Suprapubic skin (tissue), 4 donors: ENCODE data around the gene RBMS1. TPM values are rescaled to one million over a fixed set of nuclear protein-coding genes. Genes with fewer than 3 reads are reported as not detected.

ENCODE experiments used
- DNase-seq, 2 donors: peaks; one replicate each; pipeline ENCODE4 v3.0.0-alpha.2; 2019; ENCODE audit warnings: low spot score in 2 of 2
- H3K27ac ChIP-seq: fragments of 200-600 bp; sonication (generic); one replicate; pipeline ENCODE4 v1.5.1; 2019
- H3K27me3 ChIP-seq: fragments of 200-600 bp; sonication (generic); one replicate; pipeline ENCODE4 v1.5.1; 2019
- H3K36me3 ChIP-seq: fragments of 200-600 bp; sonication (generic); one replicate; pipeline ENCODE4 v1.5.1; 2019
- H3K4me1 ChIP-seq: fragments of 200-600 bp; sonication (generic); one replicate; pipeline ENCODE4 v1.5.1; 2019
- H3K4me3 ChIP-seq: fragments of 200-600 bp; sonication (generic); one replicate; pipeline ENCODE4 v1.5.1; 2019; ENCODE audit warnings: mild to moderate bottlenecking
- H3K9me3 ChIP-seq: fragments of 200-600 bp; sonication (generic); one replicate; pipeline ENCODE4 v1.5.1; 2019
- CTCF ChIP-seq, 2 donors: fragments of 200-600 bp in 1 of 2; fragments of 450-650 bp in 1 of 2; sonication (generic) in 1 of 2; IDR thresholded peaks; one replicate each; pipeline ENCODE4 v1.5.1; 2016 to 2019; ENCODE audit warnings: antibody characterized with exemption in 2 of 2, mild to moderate bottlenecking in 1 of 2, moderate library complexity in 1 of 2
- EP300 ChIP-seq: sonication (generic); formaldehyde crosslinking; IDR thresholded peaks from one replicate; pipeline ENCODE4 v1.6.1; 2017; ENCODE audit warnings: antibody characterized with exemption
- POLR2A ChIP-seq, 2 donors: fragments of 450-650 bp; IDR thresholded peaks; one replicate each; pipeline ENCODE4 v1.6.1; 2017; ENCODE audit warnings: antibody characterized with exemption in 2 of 2, mild to moderate bottlenecking in 2 of 2, moderate library complexity in 2 of 2
- POLR2AphosphoS5 ChIP-seq, 3 donors: sonication (generic); formaldehyde crosslinking; IDR thresholded peaks; one replicate each; pipeline ENCODE4 v1.6.1; 2017; ENCODE audit warnings: antibody characterized with exemption in 3 of 3
- WGBS: methylation state at CpG from one replicate; pipeline ENCODE4 v1.1.5; 2018; 5-methylcytosine and 5-hydroxymethylcytosine counted together
- total RNA-seq, 4 donors: library from RNA; depleted of rRNA; stranded (reverse); fragments of >200 nt; gene quantifications; one replicate each; pipeline ENCODE4 v1.1.0, GENCODE V29; 2016

Gene RBMS1
- total RNA-seq, 4 donors from 2014 or later = 55.7 to 92.2 (median 62.2) TPM

- Histone ChIP-seq H3K4me3 (no peak overlapping the region), H3K36me3 (no peaks in the 10 kb centered on the region), H3K4me1 (peaks cover 84% of the 10 kb centered on the region), H3K27me3 (no peaks in the 10 kb centered on the region), H3K9me3 (no peaks in the 10 kb centered on the region), H3K27ac (no peak overlapping the region)
- TF ChIP-seq POLR2AphosphoS5 (IDR thresholded peaks at IDR 0.05) = no peak
- no peak for TF ChIP-seq POLR2A (IDR thresholded peaks at IDR 0.05)
- TF ChIP-seq CTCF (IDR thresholded peaks at IDR 0.05) = no peak
- TF ChIP-seq EP300 = no peak
- DNase-seq = no peak
Observed at GRCh38 chr2:160373666-160374065, 119.9 kb downstream of the RBMS1 start.

GRCh38 chr2:160373263-160373662 is 120.3 kb downstream of the RBMS1 start:
- WGBS = 81% methylated on average over 2 of the region's 2 CpGs
- Histone ChIP-seq H3K4me1 (peaks cover 84% of the 10 kb centered on the region), H3K36me3 (no peaks in the 10 kb centered on the region), H3K4me3 (no peak overlapping the region), H3K27me3 (no peaks in the 10 kb centered on the region), H3K9me3 (no peaks in the 10 kb centered on the region), H3K27ac (no peak overlapping the region)
- DNase-seq = no peak
- TF ChIP-seq POLR2AphosphoS5 (IDR thresholded peaks at IDR 0.05) (no peak), POLR2A (IDR thresholded peaks at IDR 0.05) (no peak), EP300 (no peak), CTCF (IDR thresholded peaks at IDR 0.05) (no peak)

- no peaks in the 10 kb centered on the region for H3K36me3 ChIP-seq
Observed at GRCh38 chr2:160372585-160372984, 121.0 kb downstream of the RBMS1 start.

GRCh38 chr2:160372010-160372356 is 121.6 kb downstream of the RBMS1 start:
- TF ChIP-seq POLR2A (IDR thresholded peaks at IDR 0.05) (no peak), EP300 (no peak), CTCF (IDR thresholded peaks at IDR 0.05) (no peak), POLR2AphosphoS5 (IDR thresholded peaks at IDR 0.05) (no peak)
- 62% methylated on average over 1 of the region's 1 CpG for WGBS

More at GRCh38 chr2:160372585-160372984, 121.0 kb downstream of the RBMS1 start:
- Histone ChIP-seq H3K27ac (no peak overlapping the region), H3K4me3 (no peak overlapping the region), H3K27me3 (no peaks in the 10 kb centered on the region), H3K9me3 (no peaks in the 10 kb centered on the region), H3K4me1 (peaks cover 85% of the 10 kb centered on the region)
- DNase-seq = no peak
- TF ChIP-seq POLR2A (IDR thresholded peaks at IDR 0.05) (no peak), EP300 (no peak), POLR2AphosphoS5 (IDR thresholded peaks at IDR 0.05) (no peak), CTCF (IDR thresholded peaks at IDR 0.05) (no peak)

GRCh38 chr2:160371251-160372009 is 122.2 kb downstream of the RBMS1 start:
- DNase-seq = no peak
- Histone ChIP-seq H3K4me3 (no peak overlapping the region), H3K4me1 (peaks cover 83% of the 10 kb centered on the region), H3K9me3 (no peaks in the 10 kb centered on the region), H3K27me3 (no peaks in the 10 kb centered on the region), H3K27ac (peak overlapping the region; percentile 7), H3K36me3 (no peaks in the 10 kb centered on the region)
- 65% methylated on average over 8 of the region's 8 CpGs for WGBS
- no peak for TF ChIP-seq POLR2AphosphoS5 (IDR thresholded peaks at IDR 0.05)
- no peak for TF ChIP-seq POLR2A (IDR thresholded peaks at IDR 0.05)
- TF ChIP-seq EP300 = no peak
- TF ChIP-seq CTCF (IDR thresholded peaks at IDR 0.05) = no peak

More at GRCh38 chr2:160372010-160372356, 121.6 kb downstream of the RBMS1 start:
- no peaks in the 10 kb centered on the region for H3K27me3 ChIP-seq
- peaks cover 85% of the 10 kb centered on the region for H3K4me1 ChIP-seq
- H3K9me3 ChIP-seq = no peaks in the 10 kb centered on the region
- H3K4me3 ChIP-seq = no peak overlapping the region
- H3K27ac ChIP-seq = no peak overlapping the region
- DNase-seq = no peak
- H3K36me3 ChIP-seq = no peaks in the 10 kb centered on the region
